GM12892 (cell line): Measurements from ENCODE around the gene DOCK4.

ENCODE experiments used
- POLR2A ChIP-seq: IDR thresholded peaks from 2 replicates; pipeline ENCODE4 v1.6.1; 2011; ENCODE audit warnings: low read depth, low read length, control low read depth
- POLR2AphosphoS5 ChIP-seq: IDR thresholded peaks from 2 replicates; pipeline ENCODE4 v1.6.1; 2011; ENCODE audit warnings: low read depth, low read length, control low read depth

DNA sequence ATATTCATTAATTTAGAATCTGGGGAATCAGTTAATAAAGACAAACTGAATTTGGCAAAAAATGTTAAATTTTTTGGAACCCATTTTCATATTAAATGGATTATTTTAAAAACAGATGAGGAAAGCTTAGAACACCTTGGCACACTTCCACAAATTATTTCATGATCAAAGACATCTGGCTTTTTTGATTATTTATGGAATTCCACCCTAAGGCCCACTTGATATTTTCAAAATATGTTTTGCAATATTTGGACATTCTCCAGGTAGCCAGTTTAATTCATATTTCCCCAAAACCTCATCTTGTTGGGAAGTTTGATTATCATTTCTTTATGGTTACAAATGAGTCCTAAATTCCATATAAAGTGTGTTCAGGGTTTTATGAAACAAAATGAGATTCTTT, 129.9 kb downstream of the DOCK4 start:
- TF ChIP-seq POLR2AphosphoS5, result no peak
- TF ChIP-seq POLR2A, result no peak
